Esophagus muscularis mucosa (tissue), 4 donors: ENCODE data around the gene S100G.
"Not testable (repeated sequence)": the region's sequence is repeated elsewhere in the genome, so short reads cannot be mapped to it uniquely, and the experiment has no call there.

Experiments used
- CTCF ChIP-seq, 3 experiments: fragments of 200-600 bp in 2 of 3; fragments of 450-650 bp in 1 of 3; sonication (generic) in 2 of 3; IDR thresholded peaks; one replicate each; pipeline ENCODE4 v1.5.1; 2017 to 2019; ENCODE audit warnings: antibody characterized with exemption in 3 of 3, mild to moderate bottlenecking in 2 of 3, moderate library complexity in 1 of 3
- EP300 ChIP-seq: sonication (generic); formaldehyde crosslinking; IDR thresholded peaks from one replicate; pipeline ENCODE4 v1.6.1; 2017; ENCODE audit warnings: antibody characterized with exemption
- POLR2A ChIP-seq: fragments of 450-650 bp; IDR thresholded peaks from one replicate; pipeline ENCODE4 v1.6.1; 2017; ENCODE audit warnings: antibody characterized with exemption, moderate library complexity, mild to moderate bottlenecking, low read depth
- POLR2AphosphoS5 ChIP-seq, 2 donors: sonication (generic); formaldehyde crosslinking; IDR thresholded peaks; one replicate each; pipeline ENCODE4 v1.6.1; 2017; ENCODE audit warnings: antibody characterized with exemption in 2 of 2

DNA sequence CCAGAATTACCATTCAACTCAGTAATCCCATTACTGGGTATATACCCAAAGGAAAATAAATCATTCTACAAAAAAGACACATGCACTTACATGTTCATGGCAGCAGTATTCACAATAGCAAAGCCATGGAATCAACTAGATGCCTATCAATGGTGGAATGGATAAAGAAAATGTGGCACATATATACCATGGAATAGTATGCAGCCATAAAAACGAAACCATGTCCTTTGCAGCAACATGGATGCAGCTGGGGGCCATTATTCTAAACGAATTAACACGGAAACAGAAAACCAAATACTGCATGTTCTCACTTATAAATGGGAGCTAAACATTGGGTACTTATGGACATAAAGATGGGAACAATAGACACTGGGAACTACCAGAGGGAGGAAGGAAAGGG is 39.3 kb upstream of the S100G start:
- not testable (repeated sequence) for TF ChIP-seq CTCF (IDR thresholded peaks at IDR 0.05); POLR2A; EP300; POLR2AphosphoS5 (IDR thresholded peaks at IDR 0.05)
